Smooth muscle cell (in vitro differentiated cells): ENCODE measurements around the gene PKP4. TPM values are rescaled to one million over a fixed set of nuclear protein-coding genes. Genes with fewer than 3 reads are reported as not detected.

Experiments used
- DNase-seq: peaks from one replicate; lab custom pipeline; 2025; ENCODE audit not compliant: unreplicated experiment; lab: John Stamatoyannopoulos, UW
- H2AFZ ChIP-seq: fragments of 200-600 bp; sonication (generic); 2 replicates; pipeline ENCODE4 v1.6.0; 2016; ENCODE audit warnings: antibody characterized with exemption, low read depth, mild to moderate bottlenecking
- H3F3A ChIP-seq: fragments of 200-600 bp; sonication (generic); 2 replicates; pipeline ENCODE4 v1.6.0; 2017; ENCODE audit warnings: antibody characterized with exemption, low read depth
- H3K27ac ChIP-seq: fragments of 200-600 bp; sonication (generic); 2 replicates; pipeline ENCODE4 v1.5.1; 2016; ENCODE audit warnings: low read depth, mild to moderate bottlenecking
- H3K27me3 ChIP-seq: fragments of 200-600 bp; sonication (generic); 2 replicates; pipeline ENCODE4 v1.6.1; 2016; ENCODE audit warnings: low read depth, mild to moderate bottlenecking
- H3K36me3 ChIP-seq: fragments of 200-600 bp; sonication (generic); 2 replicates; pipeline ENCODE4 v1.5.1; 2016; ENCODE audit warnings: low read depth
- H3K4me1 ChIP-seq: fragments of 200-600 bp; sonication (generic); 2 replicates; pipeline ENCODE4 v1.5.1; 2016; ENCODE audit warnings: low read depth
- H3K4me2 ChIP-seq: fragments of 200-600 bp; sonication (generic); 2 replicates; pipeline ENCODE4 v1.6.0; 2016; ENCODE audit warnings: mild to moderate bottlenecking
- H3K4me3 ChIP-seq: fragments of 200-600 bp; sonication (generic); 2 replicates; pipeline ENCODE4 v1.5.1; 2016; ENCODE audit warnings: mild to moderate bottlenecking
- H3K79me2 ChIP-seq: fragments of 200-600 bp; sonication (generic); 2 replicates; pipeline ENCODE4 v1.6.0; 2016; ENCODE audit warnings: low read depth, mild to moderate bottlenecking
- H3K9ac ChIP-seq: fragments of 200-600 bp; sonication (generic); 2 replicates; pipeline ENCODE4 v1.6.0; 2016; ENCODE audit warnings: low read depth
- H3K9me3 ChIP-seq: fragments of 200-600 bp; sonication (generic); replicated peaks from 2 replicates; pipeline ENCODE4 v1.5.1; 2016; ENCODE audit warnings: low read depth
- H4K20me1 ChIP-seq: fragments of 200-600 bp; sonication (generic); 2 replicates; pipeline ENCODE4 v1.6.0; 2016; ENCODE audit warnings: low read depth
- CTCF ChIP-seq: fragments of 200-600 bp; sonication (generic); IDR thresholded peaks from 2 replicates; pipeline ENCODE4 v1.5.1; 2017; ENCODE audit warnings: borderline replicate concordance, mild to moderate bottlenecking, antibody characterized with exemption; ENCODE audit not compliant: insufficient read depth, poor library complexity, severe bottlenecking
- WGBS: methylation state at CpG from one replicate; pipeline ENCODE4 v1.1.7; 2016; ENCODE audit warnings: low lambda C conversion rate; 5-methylcytosine and 5-hydroxymethylcytosine counted together
- polyA plus RNA-seq: library from polyadenylated mRNA; unstranded; fragments of >200 nt; fragmentation: Nextera tagmentation; extraction: Ambion mirVana; gene quantifications from 2 replicates; pipeline ENCODE4 v1.2.1, GENCODE V29; 2016
- total RNA-seq: library from RNA; depleted of rRNA; stranded (reverse); fragments of >200 nt; gene quantifications from 2 replicates; pipeline ENCODE4 v1.2.3, GENCODE V29; 2014

The PKP4 gene
- total and polyA plus RNA-seq, 2 experiments from 2014 or later: 2.4 to 14.0 TPM

- Histone ChIP-seq H4K20me1 (no peaks in the 10 kb centered on the region), H3K36me3 (no peaks in the 10 kb centered on the region), H3F3A (no peaks in the 10 kb centered on the region), H3K4me1 (peaks cover 9% of the 10 kb centered on the region), H3K9me3 (no peaks in the 10 kb centered on the region), H3K79me2 (no peaks in the 10 kb centered on the region), H3K4me3 (no peak overlapping the region), H3K9ac (no peak overlapping the region), H3K27ac (no peak overlapping the region), H3K27me3 (no peaks in the 10 kb centered on the region), H3K4me2 (no peak overlapping the region), H2AFZ (no peak overlapping the region)
- TF ChIP-seq CTCF: no peak
- DNase-seq: no peak
Measured at GRCh38 chr2:158718196-158718585, 261.4 kb downstream of the PKP4 start.

GRCh38 chr2:158718851-158719250 is 262.1 kb downstream of the PKP4 start:
- Histone ChIP-seq H3K4me1 (peaks cover 9% of the 10 kb centered on the region), H3K36me3 (no peaks in the 10 kb centered on the region), H4K20me1 (no peaks in the 10 kb centered on the region), H3K9me3 (no peaks in the 10 kb centered on the region), H3K4me3 (no peak overlapping the region), H3K27ac (no peak overlapping the region), H2AFZ (no peak overlapping the region), H3K9ac (no peak overlapping the region), H3K27me3 (no peaks in the 10 kb centered on the region), H3K4me2 (no peak overlapping the region), H3F3A (no peaks in the 10 kb centered on the region), H3K79me2 (no peaks in the 10 kb centered on the region)
- WGBS: 98% methylated on average over 5 of the region's 5 CpGs
- DNase-seq: no peak
- no peak for TF ChIP-seq CTCF

GRCh38 chr2:158719403-158719802 is 262.7 kb downstream of the PKP4 start:
- DNase-seq: no peak
- no peak for TF ChIP-seq CTCF
- H3K27me3 ChIP-seq: no peaks in the 10 kb centered on the region
- H4K20me1 ChIP-seq: no peaks in the 10 kb centered on the region
- no peak overlapping the region for H3K27ac ChIP-seq
- no peaks in the 10 kb centered on the region for H3F3A ChIP-seq
- H3K79me2 ChIP-seq: no peaks in the 10 kb centered on the region
- no peak overlapping the region for H2AFZ ChIP-seq
- no peak overlapping the region for H3K4me2 ChIP-seq
- no peaks in the 10 kb centered on the region for H3K9me3 ChIP-seq
- no peak overlapping the region for H3K9ac ChIP-seq
- no peak overlapping the region for H3K4me3 ChIP-seq
- peaks cover 9% of the 10 kb centered on the region for H3K4me1 ChIP-seq
- no peaks in the 10 kb centered on the region for H3K36me3 ChIP-seq
- WGBS: 84% methylated on average over 5 of the region's 5 CpGs

GRCh38 chr2:158722266-158723105 is 265.7 kb downstream of the PKP4 start:
- no peak for TF ChIP-seq CTCF
- WGBS: 88% methylated on average over 9 of the region's 9 CpGs
- Histone ChIP-seq H3K79me2 (no peaks in the 10 kb centered on the region), H3K4me2 (no peak overlapping the region), H3K27ac (no peak overlapping the region), H3F3A (no peaks in the 10 kb centered on the region), H3K36me3 (no peaks in the 10 kb centered on the region), H3K4me3 (no peak overlapping the region), H3K9me3 (no peaks in the 10 kb centered on the region), H3K4me1 (no peaks in the 10 kb centered on the region), H4K20me1 (no peaks in the 10 kb centered on the region), H2AFZ (no peak overlapping the region), H3K27me3 (no peaks in the 10 kb centered on the region), H3K9ac (no peak overlapping the region)
- DNase-seq: no peak
